ENCODE measurements around the gene FCGR2B. TPM values are rescaled to one million over a fixed set of nuclear protein-coding genes. Genes with fewer than 3 reads are reported as not detected.
"Not testable (repeated sequence)": the region's sequence is repeated elsewhere in the genome, so short reads cannot be mapped to it uniquely, and the experiment has no call there.

FCGR2B gene
- polyA plus RNA-seq (2013, experiment 1 of 2; ENCODE audit: insufficient read length), result not detected
- polyA plus RNA-seq (2013, experiment 2 of 2; ENCODE audit: insufficient read length), result not detected

- DNase-seq, result not testable (repeated sequence)
These were observed at the start of gene FCGR2B for GRCh38 chr1:161662684-161663339. FCGR2B (plus strand) TSS chr1:161663143; CDS start chr1:161663242, 99 bp downstream.

GRCh38 chr1:161616417-161616816, 46.5 kb upstream of the FCGR2B start:
- not testable (repeated sequence) for DNase-seq

GRCh38 chr1:161618517-161618916, 44.4 kb upstream of the FCGR2B start:
- DNase-seq, result not testable (repeated sequence)

GRCh38 chr1:161620399-161620798, 42.5 kb upstream of the FCGR2B start:
- not testable (repeated sequence) for DNase-seq

GRCh38 chr1:161621181-161622000, 41.6 kb upstream of the FCGR2B start:
- DNase-seq, result peak; percentile 80

- DNase-seq, result not testable (repeated sequence)
These were observed 40.9 kb upstream of the FCGR2B start for GRCh38 chr1:161622054-161622453.

GRCh38 chr1:161623401-161624051, 39.4 kb upstream of the FCGR2B start:
- DNase-seq, result not testable (repeated sequence)

GRCh38 chr1:161624605-161625004, 38.3 kb upstream of the FCGR2B start:
- DNase-seq, result not testable (repeated sequence)

- not testable (repeated sequence) for DNase-seq
These were observed 36.3 kb upstream of the FCGR2B start for GRCh38 chr1:161626445-161627146.

GRCh38 chr1:161630128-161630742, 32.7 kb upstream of the FCGR2B start:
- DNase-seq, result not testable (repeated sequence)

- no peak for DNase-seq
These were observed 31.9 kb upstream of the FCGR2B start, which contains the start of gene FCGR3B for GRCh38 chr1:161631076-161631475. FCGR3B (minus strand) TSS chr1:161631176; CDS start chr1:161631094, 82 bp downstream.

GRCh38 chr1:161634993-161635392, 27.9 kb upstream of the FCGR2B start:
- DNase-seq, result not testable (repeated sequence)

- not testable (repeated sequence) for DNase-seq
These were observed 26.7 kb upstream of the FCGR2B start for GRCh38 chr1:161636189-161636782.

GRCh38 chr1:161636976-161637375, 26.0 kb upstream of the FCGR2B start:
- DNase-seq, result not testable (repeated sequence)

GRCh38 chr1:161638251-161638993, 24.5 kb upstream of the FCGR2B start:
- DNase-seq, result not testable (repeated sequence)

- not testable (repeated sequence) for DNase-seq
These were observed 23.7 kb upstream of the FCGR2B start for GRCh38 chr1:161639203-161639602.

GRCh38 chr1:161642697-161643096, 20.2 kb upstream of the FCGR2B start:
- DNase-seq, result not testable (repeated sequence)

- not testable (repeated sequence) for DNase-seq
These were observed 19.3 kb upstream of the FCGR2B start for GRCh38 chr1:161643481-161644208.

- DNase-seq, result not testable (repeated sequence)
These were observed 18.1 kb upstream of the FCGR2B start for GRCh38 chr1:161644855-161645254.

All from fibroblast of skin of back (primary cell).